GM12872 (cell line): Measurements from ENCODE around the gene CD59.

Source experiments
- CTCF ChIP-seq: IDR thresholded peaks from 3 replicates; pipeline ENCODE4 v1.5.1; 2011; ENCODE audit warnings: low read depth, mild to moderate bottlenecking, low read length, moderate library complexity; ENCODE audit not compliant: insufficient read depth

Gene CD59

GRCh38 chr11:33742249-33742851 lies 6.1 kb upstream of the CD59 start:
- TF ChIP-seq CTCF = peak; percentile 29; the same call in 1 of the 3 replicates

GRCh38 chr11:33741806-33742205 lies 5.6 kb upstream of the CD59 start:
- TF ChIP-seq CTCF = no peak

- no peak for TF ChIP-seq CTCF
These were observed 1.2 kb upstream of the CD59 start for GRCh38 chr11:33737362-33737821.

GRCh38 chr11:33735271-33736147 lies 714 bp downstream of the CD59 start:
- TF ChIP-seq CTCF = 0 out of 3 replicates have a peak, but pooled peaks have one; percentile 11

- no peak for TF ChIP-seq CTCF
These were observed 1.6 kb downstream of the CD59 start for GRCh38 chr11:33734441-33735270.

GRCh38 chr11:33733980-33734379 lies 2.2 kb downstream of the CD59 start:
- TF ChIP-seq CTCF = no peak
